ENCODE results near the gene LAMC1.

The LAMC1 gene

GRCh38 chr1:183039330-183039729 is 16.1 kb downstream of the LAMC1 start:
- no peaks in the 10 kb centered on the region for H3K9me3 ChIP-seq (ENCODE audit: insufficient read depth, low read length)
- no peaks in the 10 kb centered on the region for H3K9me2 ChIP-seq (replicated peaks; ENCODE audit: insufficient read depth, low read length)
- no peak for TF ChIP-seq CTCF (IDR thresholded peaks at IDR 0.05; ENCODE audit: insufficient read depth, low read length, poor library complexity, severe bottlenecking)
- no peak for TF ChIP-seq EZH2phosphoT487 (conservative IDR thresholded peaks at IDR 0.05; ENCODE audit: low read length)
- H4K20me1 ChIP-seq (ENCODE audit: low read depth, low read length) = no peaks in the 10 kb centered on the region
- H3K36me3 ChIP-seq (ENCODE audit: low read length) = no peaks in the 10 kb centered on the region
- no peak overlapping the region for H3K9ac ChIP-seq (ENCODE audit: low read length)
- H3F3A ChIP-seq (ENCODE audit: insufficient read depth) = peaks cover 6% of the 10 kb centered on the region; the same call in 1 of the 2 replicates
- no peak overlapping the region for H3K4me3 ChIP-seq (ENCODE audit: insufficient read depth, low read length, poor library complexity, severe bottlenecking)
- no peak overlapping the region for H2AFZ ChIP-seq (ENCODE audit: low read depth, low read length, severe bottlenecking)
- no peak overlapping the region for H3K27ac ChIP-seq (ENCODE audit: low read depth, low read length)
- no peak overlapping the region for H3K4me2 ChIP-seq (ENCODE audit: low read depth, low read length, poor library complexity, severe bottlenecking)
- H3K27me3 ChIP-seq (ENCODE audit: low read length) = no peaks in the 10 kb centered on the region
- no peaks in the 10 kb centered on the region for H3K79me2 ChIP-seq (ENCODE audit: insufficient read depth, low read length)

- Histone ChIP-seq H3K4me2 (ENCODE audit: low read depth, low read length, poor library complexity, severe bottlenecking) (no peak overlapping the region), H2AFZ (ENCODE audit: low read depth, low read length, severe bottlenecking) (no peak overlapping the region), H3K36me3 (ENCODE audit: low read length) (no peaks in the 10 kb centered on the region), H3K27me3 (ENCODE audit: low read length) (no peaks in the 10 kb centered on the region), H3K9me2 (replicated peaks; ENCODE audit: insufficient read depth, low read length) (no peaks in the 10 kb centered on the region), H3K9me3 (ENCODE audit: insufficient read depth, low read length) (no peaks in the 10 kb centered on the region), H4K20me1 (ENCODE audit: low read depth, low read length) (no peaks in the 10 kb centered on the region), H3K79me2 (ENCODE audit: insufficient read depth, low read length) (no peaks in the 10 kb centered on the region), H3K27ac (ENCODE audit: low read depth, low read length) (no peak overlapping the region), H3K9ac (ENCODE audit: low read length) (no peak overlapping the region), H3F3A (ENCODE audit: insufficient read depth) (peaks cover 6% of the 10 kb centered on the region; the same call in 1 of the 2 replicates), H3K4me3 (ENCODE audit: insufficient read depth, low read length, poor library complexity, severe bottlenecking) (no peak overlapping the region)
- no peak for TF ChIP-seq CTCF (IDR thresholded peaks at IDR 0.05; ENCODE audit: insufficient read depth, low read length, poor library complexity, severe bottlenecking)
These were observed 16.8 kb downstream of the LAMC1 start for GRCh38 chr1:183039985-183040447.

GRCh38 chr1:183040547-183040971 is 17.3 kb downstream of the LAMC1 start:
- H3K27me3 ChIP-seq (ENCODE audit: low read length) = no peaks in the 10 kb centered on the region
- no peak overlapping the region for H3K9ac ChIP-seq (ENCODE audit: low read length)
- H3K36me3 ChIP-seq (ENCODE audit: low read length) = no peaks in the 10 kb centered on the region
- H3K9me3 ChIP-seq (ENCODE audit: insufficient read depth, low read length) = no peaks in the 10 kb centered on the region
- H3K9me2 ChIP-seq (replicated peaks; ENCODE audit: insufficient read depth, low read length) = no peaks in the 10 kb centered on the region
- no peak overlapping the region for H3K4me2 ChIP-seq (ENCODE audit: low read depth, low read length, poor library complexity, severe bottlenecking)
- no peak overlapping the region for H3K4me3 ChIP-seq (ENCODE audit: insufficient read depth, low read length, poor library complexity, severe bottlenecking)
- no peak overlapping the region for H2AFZ ChIP-seq (ENCODE audit: low read depth, low read length, severe bottlenecking)
- no peaks in the 10 kb centered on the region for H4K20me1 ChIP-seq (ENCODE audit: low read depth, low read length)
- no peak for TF ChIP-seq EZH2phosphoT487 (conservative IDR thresholded peaks at IDR 0.05; ENCODE audit: low read length)
- no peak for TF ChIP-seq CTCF (IDR thresholded peaks at IDR 0.05; ENCODE audit: insufficient read depth, low read length, poor library complexity, severe bottlenecking)
- H3F3A ChIP-seq (ENCODE audit: insufficient read depth) = peaks cover 6% of the 10 kb centered on the region; the same call in 1 of the 2 replicates
- H3K27ac ChIP-seq (ENCODE audit: low read depth, low read length) = no peak overlapping the region
- H3K79me2 ChIP-seq (ENCODE audit: insufficient read depth, low read length) = no peaks in the 10 kb centered on the region
